Heart left ventricle (tissue), 13 donors: ENCODE results near the gene ACSF3.

ENCODE experiments used
- CTCF ChIP-seq, 12 donors: fragments of 200-600 bp; sonication (generic) in 4 of 12; IDR thresholded peaks; one replicate each; pipeline versions ENCODE4 v1.5.0 to v1.8.0; 2018 to 2022; ENCODE audit warnings: antibody characterized with exemption in 12 of 12, mild to moderate bottlenecking in 5 of 12
- POLR2A ChIP-seq, 2 donors: fragments of 450-650 bp; IDR thresholded peaks; one replicate each; pipeline ENCODE4 v1.6.1; 2017; ENCODE audit warnings: antibody characterized with exemption in 2 of 2, mild to moderate bottlenecking in 2 of 2, moderate library complexity in 2 of 2
- donor health status: ischemic (EF 13 %, LVEDD 7.1; RV severe dilation, severe dysfunction).
- donor health status: DM: no; HTN: yes; CAD: no.
- donor health status: DM: no; HTN: no; CAD: no.
- donor health status: ischemic (EF 25% LVEDD 6.9; RV normal size, moderate dysfunction).
- donor health status: ischemic (EF 25% LVEDD 5.7; RV mildly dilated, moderate dysfunction).
- donor health status: ischemic (EF 35%, LVEDD 5.7; RV mildly dilated, moderate dysfunction).
- donor health status: nonischemic (EF 11% LVEDD 7.7; RV severe dilation, severe dysfunction).
- donor health status: DM: yes; HTN: yes; CAD: no.
- donor health status: PGD.
- donor health status: ischemic (EF 29% LVEDD 5.4; RV normal size, mild dysfunction).
- donor health status: nonischemic (EF 23%, LVEDD 6.1; RV moderate dilation, normal function).

- TF ChIP-seq CTCF (IDR thresholded peaks at IDR 0.05) (no peak), POLR2A (IDR thresholded peaks at IDR 0.05) (no peak)
Observed at GRCh38 chr16:89102481-89103073, 8.9 kb downstream of the ACSF3 start.
